ENCODE data around the gene RFWD3.

The RFWD3 gene

GRCh38 chr16:74575175-74575806 lies 91.4 kb downstream of the RFWD3 start:
- no peak for DNase-seq (ENCODE audit: low read depth)
- no peak for TF ChIP-seq CTCF (IDR thresholded peaks at IDR 0.05; ENCODE audit: low read depth, low read length, missing control alignments)
- H3K4me3 ChIP-seq (ENCODE audit: low read depth, low read length), result no peak overlapping the region

DNA sequence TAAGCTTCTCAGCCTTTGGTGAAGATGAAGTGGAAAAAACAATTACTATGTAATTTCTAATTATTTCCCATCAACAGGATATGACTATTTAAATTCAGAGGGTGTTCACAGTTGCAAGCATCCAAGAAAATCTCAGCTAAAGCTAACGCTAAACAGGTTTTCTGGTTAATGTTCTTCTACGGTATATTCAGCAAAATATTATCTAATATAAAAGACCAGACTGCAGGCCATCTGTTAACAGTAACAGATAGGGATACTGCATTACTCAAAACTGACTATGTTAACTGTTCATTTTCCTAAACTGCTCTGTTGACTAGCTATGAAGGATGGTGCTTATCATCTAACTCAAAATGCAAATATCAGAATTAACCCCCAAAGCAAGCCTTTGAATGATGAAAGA lies 92.5 kb downstream of the RFWD3 start:
- H3K4me3 ChIP-seq (ENCODE audit: low read depth, low read length), result no peak overlapping the region
- DNase-seq (ENCODE audit: low read depth), result no peak
- no peak for TF ChIP-seq CTCF (IDR thresholded peaks at IDR 0.05; ENCODE audit: low read depth, low read length, missing control alignments)

- DNase-seq (ENCODE audit: low read depth), result no peak
- TF ChIP-seq CTCF (IDR thresholded peaks at IDR 0.05; ENCODE audit: low read depth, low read length, missing control alignments), result no peak
- no peak overlapping the region for H3K4me3 ChIP-seq (ENCODE audit: low read depth, low read length)
Measured at GRCh38 chr16:74573622-74574021, 93.1 kb downstream of the RFWD3 start.
